ENCODE data around the gene RHOV.

The RHOV gene

GRCh38 chr15:40902605-40903561 is 28.8 kb upstream of the RHOV start:
- DNase-seq, result peak; percentile 67

GRCh38 chr15:40901053-40901443 is 27.0 kb upstream of the RHOV start:
- no peak for DNase-seq

- DNase-seq, result no peak
These were observed 26.4 kb upstream of the RHOV start for GRCh38 chr15:40900256-40901052.

GRCh38 chr15:40899536-40900207 is 25.6 kb upstream of the RHOV start:
- DNase-seq, result no peak

GRCh38 chr15:40894681-40895448 is 20.8 kb upstream of the RHOV start:
- peak; percentile 58 for DNase-seq

- DNase-seq, result peak; percentile 97
These were observed 20.0 kb upstream of the RHOV start, which contains the start of gene VPS18 for GRCh38 chr15:40893733-40894680. Gene VPS18, plus strand, starts transcription at chr15:40894450. Its CDS starts 319 bp downstream, at chr15:40894769.

- DNase-seq, result no peak
These were observed 19.1 kb upstream of the RHOV start for GRCh38 chr15:40893019-40893670.

- DNase-seq, result no peak
These were observed 18.5 kb upstream of the RHOV start for GRCh38 chr15:40892447-40893012.

GRCh38 chr15:40891810-40892446 is 17.9 kb upstream of the RHOV start:
- DNase-seq, result no peak

- no peak for DNase-seq
These were observed 17.1 kb upstream of the RHOV start for GRCh38 chr15:40891138-40891537.

GRCh38 chr15:40889112-40889511 is 15.1 kb upstream of the RHOV start:
- DNase-seq, result no peak

- no peak for DNase-seq
These were observed 12.6 kb upstream of the RHOV start for GRCh38 chr15:40886586-40886985.

GRCh38 chr15:40881351-40881750 is 7.3 kb upstream of the RHOV start:
- DNase-seq, result no peak

- DNase-seq, result no peak
These were observed 5.6 kb upstream of the RHOV start for GRCh38 chr15:40879609-40880008.

GRCh38 chr15:40878785-40879184 is 4.8 kb upstream of the RHOV start:
- no peak for DNase-seq

GRCh38 chr15:40877694-40878093 is 3.7 kb upstream of the RHOV start:
- no peak for DNase-seq

GRCh38 chr15:40875991-40876730 is 2.1 kb upstream of the RHOV start:
- no peak for DNase-seq

GRCh38 chr15:40872791-40873693 is 992 bp downstream of the RHOV start:
- no peak for DNase-seq
